ENCODE data around the gene ZNF622. TPM values are rescaled to one million over a fixed set of nuclear protein-coding genes. Genes with fewer than 3 reads are reported as not detected.
"Not testable (repeated sequence)": the region's sequence is repeated elsewhere in the genome, so short reads cannot be mapped to it uniquely, and the experiment has no call there.

ZNF622 gene
- total RNA-seq, 2 donors from 2014 or later, result 41.7 to 42.5 TPM

GRCh38 chr5:16454686-16455085 is 10.9 kb downstream of the ZNF622 start:
- ATAC-seq, result no peak
- no peak for DNase-seq
- intact Hi-C loops (cut with DNase I, micrococcal nuclease), result no loop called here

DNA sequence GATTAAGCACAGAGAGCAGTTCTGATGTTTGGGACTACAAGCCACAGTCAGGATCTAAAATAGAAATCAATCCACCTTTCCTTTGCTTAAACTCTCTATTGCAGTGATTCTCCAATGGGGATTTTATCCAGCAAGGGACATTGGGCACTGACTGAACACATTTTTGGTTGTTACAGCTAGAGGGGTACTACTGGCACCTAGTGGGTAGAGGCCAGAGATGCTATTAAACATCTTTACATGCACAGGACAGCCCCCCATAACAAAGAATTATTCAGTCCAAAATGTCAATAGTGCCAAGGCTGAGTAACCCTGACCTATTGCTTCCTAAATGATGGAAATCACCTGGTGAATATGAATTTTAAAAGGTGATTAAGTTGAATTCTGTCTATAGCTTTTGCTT is 12.0 kb downstream of the ZNF622 start:
- no peak for ATAC-seq
- no peak for DNase-seq
- intact Hi-C loops (cut with DNase I, micrococcal nuclease), result no loop called here

GRCh38 chr5:16450163-16450562 is 15.4 kb downstream of the ZNF622 start:
- ATAC-seq, result no peak
- DNase-seq, result no peak
- intact Hi-C loops (cut with DNase I, micrococcal nuclease), result no loop called here

DNA sequence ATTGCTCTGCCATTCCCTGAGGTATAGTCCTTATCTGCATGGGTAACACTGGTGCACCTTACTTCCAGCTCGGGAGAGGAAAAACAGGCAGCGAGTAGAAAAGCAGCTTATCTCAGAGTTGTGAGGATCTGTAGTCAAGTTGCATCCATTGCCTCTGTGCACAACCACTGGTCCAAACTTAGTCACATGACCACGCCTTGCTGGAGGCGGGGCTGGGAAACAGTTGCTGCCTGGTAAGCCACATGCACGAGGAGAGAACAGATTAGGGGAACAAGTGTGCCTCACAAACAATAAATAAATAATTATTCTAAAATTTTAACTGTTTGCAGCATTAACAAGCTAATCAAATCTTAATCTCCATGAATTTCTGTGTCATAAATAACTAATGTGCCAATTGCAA is 18.6 kb downstream of the ZNF622 start:
- DNase-seq (no peak), ATAC-seq (peak; percentile 38)
- intact Hi-C loops (cut with DNase I, micrococcal nuclease), result no loop called here

DNA sequence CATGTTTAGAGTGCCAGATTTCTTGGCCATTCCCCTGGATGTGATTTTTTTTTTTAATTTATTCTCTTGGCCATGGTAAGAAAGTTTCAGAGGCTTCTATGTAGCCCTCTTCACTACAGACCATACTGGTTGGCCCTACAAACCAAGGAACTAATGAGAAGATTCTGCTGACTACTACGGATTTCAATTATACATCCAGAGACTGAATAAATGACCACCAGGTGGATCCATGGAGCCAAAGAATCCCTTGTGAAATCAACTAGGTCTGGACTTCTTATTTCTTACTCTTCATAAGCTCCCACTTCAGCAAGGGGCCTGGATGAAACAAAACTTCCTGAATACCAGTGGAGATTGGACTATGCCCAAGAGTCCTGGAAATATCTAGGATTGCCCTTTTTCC is 27.6 kb downstream of the ZNF622 start:
- intact Hi-C loops (cut with DNase I, micrococcal nuclease), result no loop called here
- no peak for DNase-seq
- ATAC-seq, result no peak

GRCh38 chr5:16436065-16436682 is 29.4 kb downstream of the ZNF622 start:
- intact Hi-C loops (cut with DNase I, micrococcal nuclease); DNase-seq; ATAC-seq: not testable (repeated sequence)

- intact Hi-C loops (cut with DNase I, micrococcal nuclease), result no loop called here
- DNase-seq (no peak), ATAC-seq (no peak)
Observed at GRCh38 chr5:16431490-16431889, 34.1 kb downstream of the ZNF622 start.

DNA sequence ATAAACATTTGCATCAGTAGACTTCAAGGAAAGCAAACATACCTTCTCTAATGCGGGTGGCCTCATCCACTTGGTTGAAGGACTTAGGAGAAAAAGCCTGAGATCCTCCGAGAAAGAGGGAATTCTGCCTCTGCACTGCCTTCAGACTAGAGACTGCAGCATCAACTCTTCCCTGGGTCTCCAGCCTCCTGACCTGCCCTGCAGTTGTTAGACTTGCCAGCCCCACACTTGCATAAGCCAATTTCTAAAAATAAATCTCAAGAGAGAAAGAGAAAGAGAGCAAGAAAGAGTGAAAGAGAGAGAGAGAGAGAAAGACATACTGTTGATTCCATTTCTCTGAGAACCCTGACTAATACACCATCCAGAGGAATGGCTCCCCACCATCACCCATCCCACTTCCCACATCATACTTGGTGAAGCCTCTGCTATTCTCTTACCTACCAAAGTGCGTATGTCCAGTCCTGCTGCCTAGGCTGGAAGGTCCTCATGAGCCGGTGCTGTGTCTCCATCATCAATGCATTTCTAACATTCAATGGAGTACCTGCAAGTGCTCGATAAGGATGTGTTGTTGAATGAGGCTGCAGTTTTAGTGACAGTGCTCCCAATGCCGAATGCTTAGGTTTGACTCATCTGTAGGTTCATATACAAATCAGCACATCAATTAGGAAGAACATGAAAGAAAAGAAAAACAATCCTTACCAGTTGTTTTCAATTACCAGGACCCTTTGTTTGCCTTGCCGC is 35.1 kb downstream of the ZNF622 start:
- DNase-seq (no peak), ATAC-seq (no peak)
- intact Hi-C loops (cut with DNase I, micrococcal nuclease), result no loop called here

DNA sequence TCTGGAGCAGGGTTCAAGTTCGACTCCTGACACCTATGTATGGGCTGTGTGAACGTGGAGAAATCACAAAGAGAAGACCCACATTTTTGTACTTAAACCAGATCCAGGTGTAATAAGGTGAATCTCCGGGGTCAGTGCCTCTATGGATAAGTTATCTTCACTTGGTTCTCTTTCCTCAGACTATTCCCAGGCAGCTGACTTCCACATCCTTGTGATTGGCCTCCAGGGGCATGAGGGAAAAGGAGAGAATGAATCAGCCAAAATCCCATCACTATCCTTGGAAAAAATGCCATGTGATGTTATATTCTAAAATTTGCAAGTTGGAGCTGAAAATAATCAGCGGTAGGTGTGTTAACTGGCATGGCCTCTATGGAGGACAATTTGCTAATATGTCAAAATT is 37.2 kb downstream of the ZNF622 start:
- DNase-seq, result no peak
- intact Hi-C loops (cut with DNase I, micrococcal nuclease), result no loop called here

DNA sequence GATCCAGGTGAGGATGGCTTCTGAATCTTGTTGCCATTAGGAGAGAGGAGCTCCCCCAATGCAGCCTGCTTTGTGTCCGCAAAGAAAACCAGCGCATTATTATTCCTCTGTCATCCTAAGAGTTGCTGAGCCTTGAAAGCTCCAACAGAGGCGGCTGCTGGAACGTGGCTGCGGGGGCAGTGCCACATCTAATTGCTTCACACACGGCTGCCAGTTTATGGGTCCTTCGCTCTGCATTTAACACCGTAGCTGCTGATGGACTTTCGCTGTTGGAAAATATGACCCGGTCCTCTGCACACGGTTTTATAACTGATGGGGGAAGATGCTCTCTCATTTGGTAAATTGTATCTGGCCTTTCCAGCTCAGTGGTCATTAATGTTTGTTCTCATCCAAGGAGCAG is 38.0 kb downstream of the ZNF622 start:
- no peak for DNase-seq

More for the DNA sequence above, 37.2 kb downstream of the ZNF622 start:
- ATAC-seq, result no peak

DNA sequence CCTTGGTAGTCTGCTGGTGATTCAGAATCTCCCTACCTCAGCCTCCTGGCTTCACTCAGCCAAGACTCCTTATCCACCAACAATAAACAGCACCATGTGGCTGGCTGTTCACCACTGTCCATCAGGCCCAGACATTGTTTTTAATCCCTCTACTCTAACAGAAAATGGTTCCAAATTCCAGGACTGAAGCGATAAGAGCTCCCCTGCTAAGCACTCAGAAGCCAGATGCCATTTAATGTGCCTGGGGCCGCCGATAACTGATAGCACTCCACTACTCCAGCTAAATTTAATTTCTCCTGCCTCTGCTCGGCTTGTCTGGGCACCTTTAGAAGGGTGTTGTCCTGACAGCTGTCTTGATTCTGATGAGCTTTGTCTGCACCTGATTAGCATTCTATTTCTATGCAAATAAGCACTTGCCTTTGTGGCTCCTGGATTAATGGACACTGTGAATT is 47.1 kb downstream of the ZNF622 start:
- DNase-seq (no peak), ATAC-seq (no peak)
- intact Hi-C loops (cut with DNase I, micrococcal nuclease), result no loop called here

More for the DNA sequence above, 38.0 kb downstream of the ZNF622 start:
- no peak for ATAC-seq
- intact Hi-C loops (cut with DNase I, micrococcal nuclease), result no loop called here

- ATAC-seq (no peak), DNase-seq (no peak)
- intact Hi-C loops (cut with DNase I, micrococcal nuclease), result no loop called here
Observed at GRCh38 chr5:16417398-16418074, 48.1 kb downstream of the ZNF622 start.

DNA sequence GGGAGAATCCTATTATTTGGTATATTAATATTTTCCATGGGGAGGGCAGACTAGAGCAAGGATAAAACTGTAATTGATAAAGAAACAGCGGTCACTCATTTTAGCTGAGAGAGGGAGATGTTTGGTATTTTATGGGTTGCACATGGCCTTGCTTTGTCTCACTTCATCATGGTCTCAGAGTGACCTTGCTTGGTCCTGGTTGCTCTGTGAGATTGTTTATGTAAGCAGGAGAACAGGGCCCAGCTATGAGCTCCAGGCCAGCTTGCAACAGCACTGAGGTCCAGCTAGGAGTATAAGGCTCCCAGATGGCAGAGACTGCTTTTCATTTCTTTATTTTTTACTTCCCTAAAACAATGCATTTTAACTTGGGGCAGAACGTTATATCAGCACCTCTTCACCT is 50.7 kb downstream of the ZNF622 start:
- DNase-seq (no peak), ATAC-seq (no peak)
- intact Hi-C loops (cut with DNase I, micrococcal nuclease), result no loop called here

GRCh38 chr5:16413166-16413860 is 52.3 kb downstream of the ZNF622 start:
- no peak for ATAC-seq

DNA sequence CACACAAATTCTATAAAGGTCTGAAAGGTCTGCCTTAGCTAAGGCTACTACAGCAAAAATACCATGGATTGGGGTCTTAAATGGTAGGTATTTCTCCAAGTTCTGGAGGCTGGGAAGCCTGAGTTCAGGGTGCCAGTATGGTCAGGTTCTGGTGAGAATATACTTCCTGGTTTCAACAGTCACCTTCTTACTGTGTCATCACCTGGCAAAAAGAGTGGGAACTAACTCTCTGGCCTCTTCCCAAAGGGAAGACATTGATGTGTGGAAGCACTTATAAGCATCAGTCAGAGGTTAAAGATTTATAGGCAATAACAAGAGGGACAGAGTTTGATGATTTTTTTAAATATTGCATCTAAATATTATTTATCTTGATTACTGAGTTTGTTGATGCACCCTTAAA is 53.0 kb downstream of the ZNF622 start:
- intact Hi-C loops (cut with DNase I, micrococcal nuclease), result no loop called here
- DNase-seq, result no peak
- peak; percentile 26 for ATAC-seq

More at GRCh38 chr5:16413166-16413860, 52.3 kb downstream of the ZNF622 start:
- intact Hi-C loops (cut with DNase I, micrococcal nuclease), result no loop called here
- no peak for DNase-seq

DNA sequence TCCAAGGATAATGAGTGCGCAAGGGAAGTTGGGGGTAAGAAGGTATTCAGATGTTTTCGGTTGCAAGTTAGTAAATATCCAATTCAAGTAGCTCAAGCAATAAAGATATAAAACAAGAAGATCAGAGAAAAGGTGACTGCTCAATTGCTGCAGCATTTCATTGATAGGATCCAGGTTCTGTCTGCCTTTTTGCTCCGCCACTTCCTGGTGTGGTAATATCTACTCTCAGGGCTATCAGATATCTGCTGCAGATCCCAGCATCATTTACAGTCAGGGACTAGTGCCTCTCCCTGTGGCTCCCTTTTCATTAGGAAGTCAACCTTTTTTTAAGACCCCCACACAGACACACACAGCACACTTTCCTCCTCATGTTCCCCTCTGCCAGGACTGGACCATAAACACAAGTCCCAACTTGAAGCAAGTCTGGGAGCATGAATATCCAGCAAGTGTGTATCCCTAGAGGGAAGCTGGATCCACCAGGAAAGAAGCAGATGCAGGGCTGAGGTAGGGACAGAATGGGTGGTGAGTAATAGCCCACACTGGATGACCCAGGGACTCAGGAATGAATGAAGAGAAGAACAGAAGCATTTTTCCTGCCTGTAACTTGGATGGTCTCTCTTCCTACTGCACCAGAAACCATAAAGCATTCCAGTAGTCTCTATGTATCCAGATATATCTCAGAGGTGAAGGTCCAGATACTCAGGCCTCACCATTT is 53.7 kb downstream of the ZNF622 start:
- intact Hi-C loops (cut with DNase I, micrococcal nuclease), result no loop called here
- DNase-seq (peak in 1 of 2 donors; percentile 38), ATAC-seq (peak; percentile 72)

DNA sequence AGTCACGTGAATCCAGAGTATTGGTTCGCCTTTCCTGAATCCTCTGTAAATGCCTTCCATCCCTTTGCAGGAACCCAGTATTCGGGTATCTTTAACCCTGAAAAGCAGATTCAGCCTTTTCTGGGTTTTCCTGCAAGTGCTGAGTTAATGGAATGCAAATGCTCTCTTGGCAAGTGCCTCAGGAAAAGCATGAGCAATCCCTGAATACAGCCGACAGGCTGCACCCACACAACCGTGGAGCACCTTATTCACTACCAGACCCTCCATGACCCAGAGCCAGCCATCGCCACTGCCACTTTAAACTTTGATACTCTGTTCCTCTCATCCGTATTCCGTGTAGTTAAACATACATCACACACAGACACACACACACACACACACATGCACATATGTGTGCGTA is 54.4 kb downstream of the ZNF622 start:
- ATAC-seq (no peak), DNase-seq (peak in 1 of 2 donors; percentile 18)
- intact Hi-C loops (cut with DNase I, micrococcal nuclease), result no loop called here

DNA sequence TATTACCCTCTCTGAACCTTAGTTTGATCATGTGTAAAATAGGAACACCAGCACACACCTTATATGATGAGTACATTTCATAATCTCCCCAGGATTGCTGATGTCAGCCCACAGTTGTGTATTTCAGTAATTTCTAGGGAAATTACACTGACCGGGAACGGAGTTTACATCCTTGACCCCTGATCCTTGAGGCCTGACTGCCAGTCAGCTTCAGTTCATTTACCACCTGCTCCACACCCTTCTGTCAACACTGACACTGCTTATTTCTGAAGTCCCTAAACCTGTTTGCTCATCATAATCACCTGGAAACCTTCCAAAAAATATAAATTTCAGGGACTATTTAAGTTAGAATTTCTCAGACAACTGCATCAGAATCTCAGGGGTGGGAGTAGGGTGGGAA is 55.3 kb downstream of the ZNF622 start:
- peak; percentile 16 to 66 for DNase-seq
- peak; percentile 80 for ATAC-seq
- intact Hi-C loops (cut with DNase I, micrococcal nuclease), result no loop called here

- intact Hi-C loops (cut with DNase I, micrococcal nuclease), result no loop called here
- ATAC-seq, result no peak
- DNase-seq, result no peak
Observed at GRCh38 chr5:16406630-16407029, 59.0 kb downstream of the ZNF622 start.

Measured in left colon (tissue), 2 donors.